GM12874 (cell line): ENCODE data around the gene SNRNP48.

Experiments
- TF ChIP-seq, protein P1 (sequence below): IDR thresholded peaks from 2 replicates; pipeline ENCODE4 v1.5.1; 2011; ENCODE audit warnings: low read depth, mild to moderate bottlenecking, control low read depth, low read length, moderate library complexity; ENCODE audit not compliant: insufficient read depth

Gene SNRNP48

DNA sequence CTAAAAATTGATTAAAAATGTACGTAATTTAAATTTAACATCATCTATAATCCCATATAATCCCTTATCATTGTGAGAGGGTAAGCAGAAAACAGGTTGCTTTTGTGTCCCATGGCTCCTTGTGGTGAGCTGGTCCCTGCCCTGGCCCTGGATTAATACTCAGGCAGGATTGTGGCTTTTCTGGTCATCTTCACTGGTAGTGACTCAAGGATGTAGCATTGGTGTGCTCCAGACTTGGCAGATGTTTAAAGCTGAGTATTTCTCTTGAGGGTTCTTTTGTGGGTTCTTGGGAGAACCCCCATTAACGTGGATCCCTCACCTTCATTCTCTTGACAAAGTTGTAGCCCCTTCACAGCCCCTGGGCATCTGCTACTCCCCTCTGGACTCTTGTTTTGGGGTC lies 39.3 kb downstream of the SNRNP48 start:
- TF ChIP-seq, protein P1, sequence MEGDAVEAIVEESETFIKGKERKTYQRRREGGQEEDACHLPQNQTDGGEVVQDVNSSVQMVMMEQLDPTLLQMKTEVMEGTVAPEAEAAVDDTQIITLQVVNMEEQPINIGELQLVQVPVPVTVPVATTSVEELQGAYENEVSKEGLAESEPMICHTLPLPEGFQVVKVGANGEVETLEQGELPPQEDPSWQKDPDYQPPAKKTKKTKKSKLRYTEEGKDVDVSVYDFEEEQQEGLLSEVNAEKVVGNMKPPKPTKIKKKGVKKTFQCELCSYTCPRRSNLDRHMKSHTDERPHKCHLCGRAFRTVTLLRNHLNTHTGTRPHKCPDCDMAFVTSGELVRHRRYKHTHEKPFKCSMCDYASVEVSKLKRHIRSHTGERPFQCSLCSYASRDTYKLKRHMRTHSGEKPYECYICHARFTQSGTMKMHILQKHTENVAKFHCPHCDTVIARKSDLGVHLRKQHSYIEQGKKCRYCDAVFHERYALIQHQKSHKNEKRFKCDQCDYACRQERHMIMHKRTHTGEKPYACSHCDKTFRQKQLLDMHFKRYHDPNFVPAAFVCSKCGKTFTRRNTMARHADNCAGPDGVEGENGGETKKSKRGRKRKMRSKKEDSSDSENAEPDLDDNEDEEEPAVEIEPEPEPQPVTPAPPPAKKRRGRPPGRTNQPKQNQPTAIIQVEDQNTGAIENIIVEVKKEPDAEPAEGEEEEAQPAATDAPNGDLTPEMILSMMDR, result no peak

- TF ChIP-seq, protein P1, result no peak
Observed at GRCh38 chr6:7630792-7631191, 40.8 kb downstream of the SNRNP48 start.

GRCh38 chr6:7631466-7631865 lies 41.5 kb downstream of the SNRNP48 start:
- TF ChIP-seq, protein P1, result no peak

DNA sequence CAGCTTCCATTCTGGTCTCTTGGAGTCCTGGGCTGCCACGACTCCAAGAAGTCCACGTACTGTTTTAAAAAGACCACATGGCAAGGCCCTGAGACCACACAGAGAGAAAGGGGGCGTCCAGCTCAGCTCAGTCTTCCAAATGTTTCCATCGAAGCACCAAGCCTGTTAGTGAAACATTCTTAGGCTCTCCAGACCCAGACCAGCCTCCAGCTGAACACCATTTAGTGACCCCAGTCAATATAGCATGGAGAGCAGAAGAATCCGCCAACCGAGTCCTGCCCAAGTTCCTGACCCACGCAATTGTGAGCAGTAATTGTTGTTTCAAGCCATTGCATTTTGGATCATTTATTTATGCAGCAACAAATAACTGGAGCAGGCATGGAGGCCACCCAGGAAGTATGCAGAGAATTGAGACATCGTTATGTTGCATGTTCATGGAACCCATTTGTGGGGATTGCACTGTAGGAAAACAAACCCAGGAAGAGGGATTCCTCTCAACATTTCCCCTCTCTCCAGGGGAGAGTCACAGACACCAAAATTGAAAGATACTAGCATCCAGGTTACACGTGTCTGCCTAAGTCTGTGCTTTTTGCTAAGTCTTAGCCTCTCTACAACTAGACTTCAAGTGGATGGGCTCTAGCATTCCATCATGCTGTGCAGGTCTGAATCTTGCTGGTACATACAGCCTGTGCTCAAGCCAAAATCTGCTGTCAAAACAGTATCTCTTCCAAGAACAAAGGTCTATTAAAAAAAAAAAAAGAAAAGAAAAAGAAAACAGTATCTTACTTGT lies 42.7 kb downstream of the SNRNP48 start:
- TF ChIP-seq, protein P1, result no peak

DNA sequence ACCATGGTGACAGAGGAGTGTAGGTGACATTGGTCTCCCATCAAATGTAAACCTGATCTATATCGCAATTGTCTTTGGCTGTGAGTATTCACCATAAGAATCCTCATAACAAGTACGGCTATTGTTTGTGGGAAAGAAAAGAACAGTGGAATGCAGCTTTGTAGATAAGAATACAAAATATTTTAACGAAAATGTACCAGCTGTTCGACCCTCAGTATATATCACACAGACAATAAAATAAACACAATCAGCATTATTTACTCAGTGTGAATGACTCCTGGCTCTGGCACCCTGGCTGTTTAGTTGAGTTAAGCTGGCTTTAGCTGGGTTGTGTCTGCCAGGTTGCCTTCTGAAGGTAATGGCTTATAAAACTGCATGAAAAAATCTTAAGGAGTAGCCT lies 43.4 kb downstream of the SNRNP48 start:
- TF ChIP-seq, protein P1, result no peak

DNA sequence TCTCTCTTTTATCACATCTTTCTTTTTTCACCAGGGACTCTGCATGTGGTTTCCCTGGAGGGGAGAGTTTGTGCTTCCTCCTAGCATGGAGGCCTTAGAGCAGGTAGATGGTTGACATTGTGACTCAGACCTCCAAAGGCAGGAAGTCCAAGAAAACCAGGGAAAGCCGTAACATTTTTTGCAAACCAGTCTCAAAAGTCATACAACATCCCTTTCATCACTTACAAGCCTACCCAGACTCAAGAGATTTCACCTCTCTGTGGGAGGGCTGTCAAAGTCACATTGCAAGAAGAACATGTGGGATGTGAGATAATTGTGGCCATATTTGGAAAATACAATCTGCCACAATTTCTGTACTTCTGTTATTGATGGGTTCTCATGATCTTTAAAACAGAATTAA lies 46.2 kb downstream of the SNRNP48 start:
- TF ChIP-seq, protein P1, result no peak

DNA sequence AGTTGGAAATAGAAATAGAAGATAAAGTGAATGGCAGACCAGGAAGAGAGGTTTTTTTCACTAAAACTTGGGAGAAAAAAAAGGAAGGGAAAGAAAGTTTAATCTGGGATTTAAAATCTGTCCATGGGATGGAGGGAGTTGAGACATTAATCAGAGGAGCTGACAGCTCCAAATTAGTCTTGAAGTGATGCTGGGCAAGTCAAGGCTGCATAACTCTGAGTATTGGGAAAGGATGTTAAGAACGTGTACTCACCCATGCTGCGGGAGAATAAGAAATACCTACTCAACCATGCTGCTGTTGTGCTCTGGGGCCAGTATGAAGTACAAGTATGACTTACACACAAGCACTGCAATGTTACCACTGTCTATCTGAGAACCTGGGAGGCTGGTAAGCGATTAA lies 47.5 kb downstream of the SNRNP48 start:
- TF ChIP-seq, protein P1, result no peak
